HG03520 (cell line): ENCODE results near the gene POLR2J2.
"Not testable (repeated sequence)": the region's sequence is repeated elsewhere in the genome, so short reads cannot be mapped to it uniquely, and the experiment has no call there.

Experiments used
- ATAC-seq: cut with Tn5 transposase; IDR thresholded peaks from one replicate; pipeline ENCODE4 v1.9.1; 2021; ENCODE audit warnings: mild to moderate bottlenecking, moderate library complexity; ENCODE audit not compliant: unreplicated experiment

POLR2J2 gene

DNA sequence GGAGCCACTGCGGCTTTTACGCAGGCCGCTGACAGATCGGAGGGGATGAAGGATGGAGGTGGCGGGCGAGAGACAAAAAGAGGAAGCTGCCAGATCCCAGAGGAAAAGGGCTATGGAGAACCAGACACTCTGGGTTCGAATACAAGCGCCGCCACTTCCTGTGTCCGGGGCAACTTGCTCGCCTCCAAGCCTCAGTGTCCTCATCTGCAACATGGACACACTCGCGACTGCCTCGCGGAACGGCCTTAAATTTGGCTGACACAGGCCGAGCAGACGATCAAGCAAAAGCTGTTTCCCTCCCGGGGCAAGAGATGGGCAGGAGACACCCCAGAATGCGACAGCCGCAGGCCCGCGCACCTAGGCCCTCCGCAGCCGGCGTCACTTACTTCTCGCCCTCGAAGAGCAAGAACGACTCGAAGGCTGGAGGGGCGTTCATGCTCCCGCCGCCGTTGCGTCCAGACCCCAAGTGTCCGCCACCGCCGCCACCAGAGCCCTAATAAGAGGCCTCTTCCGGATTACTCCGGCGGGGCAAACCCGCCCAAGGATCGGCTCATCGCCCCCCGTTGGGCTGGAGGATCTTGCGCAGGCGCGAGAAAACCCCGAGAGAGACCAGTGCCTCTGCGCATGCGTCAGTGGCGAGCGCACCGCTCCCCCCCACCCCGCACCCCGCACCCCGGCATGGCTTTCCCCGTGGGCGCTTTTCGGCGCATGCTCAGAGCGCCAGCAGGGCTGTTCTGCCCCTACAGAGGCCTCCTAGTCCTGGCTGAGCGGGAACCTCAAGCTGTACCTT lies at the start of gene POLR2J2:
POLR2J2 (minus strand) TSS at position 498 of the 790 bp plus-strand sequence; CDS start at position 436, 62 bp downstream.
- ATAC-seq, result peak; percentile 61

- ATAC-seq, result not testable (repeated sequence)
These were observed 47.0 kb upstream of the POLR2J2 start for GRCh38 chr7:102718491-102718890.

- peak; percentile 79 for ATAC-seq
These were observed 44.3 kb upstream of the POLR2J2 start for GRCh38 chr7:102715718-102716117.

GRCh38 chr7:102714774-102715522 lies 43.5 kb upstream of the POLR2J2 start:
- not testable (repeated sequence) for ATAC-seq

DNA sequence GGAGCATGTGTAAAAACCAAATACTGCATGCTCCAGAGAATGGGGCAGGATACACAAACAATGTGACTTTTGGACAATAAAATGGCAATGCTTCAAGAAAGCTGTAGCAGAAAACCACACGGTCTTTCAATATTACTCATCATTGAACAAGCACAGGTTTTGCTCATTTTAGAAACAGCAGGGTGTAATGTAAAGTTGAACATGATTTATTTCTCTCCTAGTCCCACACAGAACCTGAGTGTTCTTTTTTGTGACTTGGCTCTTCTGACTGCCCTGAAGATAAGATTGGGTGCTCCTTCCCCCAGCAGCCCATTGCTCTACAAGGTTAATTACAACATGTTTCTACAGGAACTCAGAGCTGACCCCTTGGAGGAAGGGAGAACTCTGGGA lies 42.2 kb upstream of the POLR2J2 start:
- ATAC-seq, result peak; percentile 68

DNA sequence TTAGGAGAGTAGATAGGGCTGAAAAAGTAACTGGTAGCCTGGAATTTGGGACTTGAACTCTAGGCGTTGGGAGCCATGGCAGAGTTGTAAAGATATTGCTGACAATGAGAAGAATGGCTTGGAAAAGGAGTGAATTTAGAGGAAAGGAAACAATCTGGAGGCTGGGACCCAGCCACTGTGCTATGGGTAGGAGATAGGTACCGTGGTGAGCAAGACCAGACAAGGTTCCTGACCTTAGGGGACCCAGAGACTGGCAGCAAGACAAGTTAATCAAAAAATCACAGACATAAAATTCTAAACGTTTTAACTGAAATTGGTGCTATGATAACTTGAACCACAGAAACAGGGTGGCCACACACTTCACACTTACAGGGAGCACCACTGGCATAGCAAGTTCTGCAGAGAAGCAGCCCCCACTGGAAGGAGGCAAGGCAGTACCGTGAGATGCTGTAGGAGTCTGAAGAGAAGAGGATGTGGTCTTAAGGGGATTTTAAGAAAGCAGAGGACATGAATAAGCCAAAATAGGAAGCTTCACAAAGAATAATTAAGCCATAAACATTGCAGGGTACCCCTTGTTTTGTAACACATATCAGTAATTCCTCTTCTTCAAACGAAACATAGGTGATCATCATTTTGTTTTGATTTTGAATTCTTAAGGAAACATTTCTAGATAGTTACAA lies 41.7 kb upstream of the POLR2J2 start:
- ATAC-seq, result peak; percentile 47

DNA sequence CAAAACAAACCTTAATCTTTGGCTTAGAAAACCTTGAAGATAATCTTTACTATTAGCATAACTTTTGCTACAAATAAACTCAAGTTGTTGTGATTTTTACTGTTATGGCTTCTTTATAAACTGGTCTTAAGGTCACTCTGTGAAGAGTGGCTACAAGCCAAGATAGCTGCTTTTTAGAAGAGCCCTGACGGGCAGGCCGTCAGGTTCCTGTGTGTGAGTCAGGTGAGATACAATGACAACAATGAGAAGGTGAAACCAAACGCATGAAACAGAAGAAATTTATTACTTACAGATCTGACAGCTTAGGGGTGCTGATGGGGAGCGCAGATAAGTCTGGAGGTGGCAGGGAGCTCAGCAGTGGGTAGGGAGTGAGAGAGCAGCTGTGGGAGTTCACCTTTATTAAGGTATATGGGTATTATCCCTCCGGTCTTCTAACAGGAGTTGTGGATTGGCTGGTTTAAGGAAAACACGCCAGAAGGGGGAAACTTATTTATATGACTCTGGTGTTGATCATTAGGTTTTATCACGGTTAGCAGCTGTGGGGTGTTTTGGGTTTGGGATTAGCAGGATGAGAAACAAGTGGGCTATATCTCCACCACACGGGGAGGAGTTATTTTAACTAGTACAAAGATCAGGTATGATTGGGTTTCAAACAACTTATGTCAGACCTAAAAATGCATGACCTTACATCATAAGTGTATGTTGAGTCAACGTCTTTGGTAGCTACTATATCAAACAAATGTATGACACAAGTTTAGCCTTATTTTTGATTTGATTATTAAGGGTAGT lies 27.7 kb upstream of the POLR2J2 start:
- not testable (repeated sequence) for ATAC-seq

DNA sequence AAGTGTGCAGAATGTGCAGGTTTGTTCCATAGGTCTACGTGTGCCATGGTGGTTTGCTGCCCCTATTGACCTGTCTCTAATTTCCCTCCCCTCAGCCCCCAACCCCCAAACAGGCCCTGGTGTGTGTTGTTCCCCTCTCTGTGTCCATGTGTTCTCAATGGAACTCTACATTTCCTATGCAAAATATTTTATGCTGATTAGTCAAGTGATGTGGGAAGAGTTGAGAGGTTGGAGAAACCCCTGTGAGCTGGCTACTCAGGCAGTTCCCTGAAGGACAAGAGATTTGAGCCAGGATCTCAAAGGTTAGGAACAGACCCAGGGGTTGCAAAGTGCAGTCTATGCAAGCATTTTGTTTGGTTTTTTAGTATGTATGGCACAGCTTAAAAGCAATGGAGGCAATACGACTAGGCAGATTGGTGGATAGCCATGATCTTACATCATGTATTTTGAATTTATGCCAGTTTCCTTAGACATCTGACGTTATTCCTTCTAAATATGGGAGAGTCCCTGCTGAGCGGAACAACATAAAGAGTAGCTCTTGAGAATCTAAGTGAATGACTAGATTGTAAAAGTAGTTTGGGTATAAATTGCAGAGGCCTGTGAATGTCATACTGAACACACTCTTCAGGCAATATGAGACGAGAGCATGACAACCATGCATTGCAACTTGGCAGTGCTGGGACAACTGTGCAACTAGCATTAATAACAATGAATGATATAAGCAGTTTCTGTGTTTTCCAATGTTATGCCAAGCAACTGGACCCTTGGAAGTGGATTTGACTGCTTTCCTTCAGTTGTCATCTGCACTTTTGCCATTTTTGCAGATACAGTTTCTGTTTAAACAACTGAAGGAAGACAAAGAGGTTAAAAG lies 26.4 kb upstream of the POLR2J2 start:
- ATAC-seq, result not testable (repeated sequence)

- ATAC-seq, result not testable (repeated sequence)
These were observed 24.5 kb upstream of the POLR2J2 start for GRCh38 chr7:102696009-102696408.

DNA sequence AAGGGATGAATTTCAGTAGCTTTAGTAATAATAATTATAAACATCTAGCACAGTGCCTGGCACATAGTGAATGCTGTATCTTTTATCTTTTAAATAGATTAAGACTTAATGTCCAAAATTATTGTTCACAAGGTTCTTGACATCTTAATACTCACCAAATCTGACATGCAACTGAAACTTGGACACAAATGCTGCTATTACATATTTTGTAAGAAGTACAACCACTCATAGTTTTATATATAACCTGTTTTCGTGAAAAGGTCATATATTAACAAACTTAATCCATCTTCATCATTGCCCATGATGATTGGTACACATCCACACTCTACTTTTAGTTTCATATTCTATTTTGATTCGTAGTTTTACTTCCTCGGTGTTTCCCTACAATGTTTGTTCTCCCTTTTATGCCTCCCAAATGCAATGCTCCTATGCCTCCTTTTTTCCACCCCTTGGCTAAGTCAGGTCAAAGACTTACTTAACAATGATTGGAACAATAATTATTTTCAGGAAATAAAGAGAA lies 23.6 kb upstream of the POLR2J2 start:
- peak; percentile 48 for ATAC-seq

DNA sequence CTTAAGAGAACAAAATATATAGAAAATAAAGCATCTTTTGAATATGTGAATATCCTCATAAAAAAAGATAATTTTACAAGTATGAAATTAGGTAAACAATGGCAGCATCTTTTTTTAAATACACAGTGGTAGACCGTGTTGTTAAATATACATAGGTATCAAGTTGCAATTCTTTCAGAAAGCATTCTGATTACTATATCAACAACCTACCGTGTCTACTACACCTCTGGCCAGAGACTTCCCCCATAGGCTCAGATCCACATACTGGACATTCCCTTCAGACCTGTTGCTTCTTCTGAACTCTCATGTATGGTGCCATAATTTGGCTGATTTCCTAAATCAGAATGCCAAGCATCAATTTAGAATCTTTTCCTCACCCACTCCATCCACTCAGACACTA lies 22.5 kb upstream of the POLR2J2 start:
- ATAC-seq, result not testable (repeated sequence)

DNA sequence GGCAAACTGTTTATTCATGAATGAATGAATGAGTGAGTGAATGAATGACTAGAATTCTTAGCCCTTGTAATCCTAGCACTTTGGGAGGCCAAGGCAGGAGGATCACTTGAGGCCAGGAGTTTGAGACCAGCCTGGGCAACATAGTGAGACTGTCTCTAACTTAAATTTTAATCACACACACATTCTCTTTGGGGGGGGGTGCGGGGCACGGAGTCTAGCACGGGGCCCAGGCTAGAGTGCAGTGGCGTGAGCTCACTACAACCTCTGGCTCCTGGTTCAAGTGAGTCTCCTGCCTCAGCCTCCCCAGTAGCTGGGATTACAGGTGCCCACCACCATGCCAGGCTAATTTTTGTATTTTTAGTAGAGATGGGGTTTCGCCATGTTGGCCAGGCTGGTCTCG lies 19.1 kb upstream of the POLR2J2 start:
- not testable (repeated sequence) for ATAC-seq

DNA sequence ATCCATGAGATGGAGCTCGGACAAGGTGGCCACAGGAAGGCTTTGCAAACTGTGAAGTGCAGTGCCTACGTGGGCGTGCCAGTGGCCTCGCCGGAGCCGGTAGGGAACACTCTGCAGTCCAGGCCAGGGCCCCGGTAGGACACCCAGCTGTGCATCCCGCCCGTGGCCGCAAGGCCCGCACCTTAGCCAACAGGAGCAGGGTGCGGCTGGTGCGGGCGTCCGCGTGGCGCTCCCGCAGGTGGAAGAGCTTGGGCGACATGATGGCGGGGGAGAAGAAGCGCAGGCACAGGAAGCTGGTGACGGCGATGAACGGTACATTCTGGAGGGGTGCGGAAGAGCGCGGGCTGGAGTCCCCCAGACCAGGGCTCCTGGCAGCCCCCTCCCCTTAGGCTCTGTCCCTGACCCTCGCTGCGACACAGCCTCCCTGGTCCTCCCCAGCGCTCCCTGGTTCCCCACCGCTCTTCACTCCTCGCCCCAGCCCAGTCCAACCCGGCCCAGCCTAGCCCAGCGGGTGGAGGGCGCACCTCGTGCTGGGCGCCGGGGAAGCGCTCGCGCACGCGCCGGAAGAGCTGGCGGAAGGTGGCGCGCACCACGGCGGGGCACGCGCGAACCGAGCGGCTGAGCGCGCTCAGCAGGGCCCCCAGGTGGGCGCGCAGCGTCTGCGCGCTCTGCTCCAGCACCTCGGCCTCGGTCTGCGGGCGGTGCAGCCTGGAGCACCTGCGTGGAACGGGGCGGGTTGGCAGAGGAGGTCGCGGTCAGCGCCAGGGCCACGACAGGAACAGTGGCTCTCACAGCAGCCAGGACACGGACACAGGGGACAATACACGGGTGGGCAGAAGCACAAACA lies 18.2 kb upstream of the POLR2J2 start:
- peak; percentile 84 for ATAC-seq

- ATAC-seq, result peak; percentile 66
These were observed 17.0 kb upstream of the POLR2J2 start for GRCh38 chr7:102688299-102689036.

DNA sequence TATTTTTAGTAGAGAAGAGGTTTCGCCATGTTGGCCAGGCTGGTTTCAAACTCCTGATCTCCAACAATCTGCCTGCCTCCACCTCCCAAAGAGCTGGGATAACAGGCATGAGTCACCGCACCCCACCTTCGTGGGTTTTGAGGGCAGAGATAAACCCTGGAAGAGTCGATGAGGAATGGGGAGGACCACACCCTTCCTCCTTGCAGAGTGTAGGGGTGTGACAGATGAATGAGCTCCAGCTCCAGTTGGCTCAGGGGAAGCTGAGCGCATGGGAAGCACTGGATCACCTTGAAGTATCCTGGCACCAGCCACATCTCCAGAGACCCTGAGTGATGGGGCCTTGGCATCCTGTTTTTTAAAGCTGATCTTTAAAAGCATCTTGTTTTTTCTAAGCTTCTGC lies 11.1 kb upstream of the POLR2J2 start:
- ATAC-seq, result not testable (repeated sequence)

- ATAC-seq, result not testable (repeated sequence)
These were observed 9.3 kb upstream of the POLR2J2 start for GRCh38 chr7:102680780-102681179.

GRCh38 chr7:102675545-102675944 lies 4.1 kb upstream of the POLR2J2 start:
- not testable (repeated sequence) for ATAC-seq
